Measurements from ENCODE around the gene STXBP1. TPM values are rescaled to one million over a fixed set of nuclear protein-coding genes. Genes with fewer than 3 reads are reported as not detected.
A peak's percentile ranks its signal among the peaks of the same experiment; 100 is the strongest.

STXBP1 gene
- total and polyA plus RNA-seq, 2 of the 13 experiments (the other 11 are each of a cell fraction or from before 2014, with no cell fraction given), result 2.9 TPM

DNA sequence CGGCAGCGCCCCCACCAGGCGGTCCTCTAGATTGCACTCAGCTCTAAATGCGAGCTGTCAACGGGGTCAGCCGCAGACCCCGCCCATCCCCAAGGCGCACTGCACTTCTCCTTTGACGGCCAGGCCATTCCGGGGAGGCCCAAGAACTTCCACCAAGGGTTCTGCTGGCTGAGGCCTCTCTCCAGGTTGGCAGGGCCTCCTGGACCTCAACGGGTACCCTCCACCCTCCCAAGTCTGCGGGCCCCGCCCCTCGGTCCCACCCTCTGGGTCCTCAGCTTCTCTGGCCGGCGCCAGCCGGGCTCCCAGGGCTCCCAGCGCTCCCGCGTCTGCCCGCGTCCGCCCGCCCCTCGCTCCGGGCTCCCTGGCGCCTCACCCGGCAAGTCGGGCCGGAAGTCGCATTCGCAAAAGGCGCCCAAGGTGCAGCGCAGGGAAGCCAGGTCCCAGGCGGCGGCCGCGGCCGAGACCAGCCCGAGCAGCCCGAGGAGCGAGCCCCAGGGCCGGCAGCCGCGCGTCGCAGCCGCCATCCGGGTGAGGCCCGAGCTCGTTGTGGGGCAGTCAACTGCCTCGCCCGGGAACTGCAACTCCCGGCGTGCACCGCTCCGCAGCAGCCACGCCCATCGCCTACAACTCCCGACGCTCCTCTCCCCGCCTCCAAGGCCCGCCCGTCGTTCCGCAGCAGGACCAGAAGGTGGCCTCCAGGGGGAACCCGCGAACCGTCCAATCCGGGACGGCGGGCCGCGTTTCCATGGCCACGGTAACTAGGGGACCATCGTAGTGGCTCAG is 122.9 kb downstream of the STXBP1 start, which contains the start of gene TOR2A (continued):
- TF ChIP-seq FUBP1 (CRISPR knock-in tag; IDR thresholded peaks at IDR 0.05; ENCODE audit: borderline replicate concordance) (no peak), KDM6A (CRISPR knock-in tag; IDR thresholded peaks at IDR 0.05; ENCODE audit: low read depth) (no peak), KDM5A (IDR thresholded peaks at IDR 0.05; ENCODE audit: borderline replicate concordance, low read length) (0 out of 2 replicates have a peak, but pooled peaks have one; percentile 54), ZBTB42 (CRISPR knock-in tag; IDR thresholded peaks at IDR 0.05) (no peak), ZNF629 (CRISPR knock-in tag; conservative IDR thresholded peaks at IDR 0.05) (no peak), HDAC2 (CRISPR knock-in tag; IDR thresholded peaks at IDR 0.05) (peak; percentile 19), ZNF354B (CRISPR knock-in tag; IDR thresholded peaks at IDR 0.05) (0 out of 2 replicates have a peak, but pooled peaks have one; percentile 23), ZSCAN20 (CRISPR knock-in tag; IDR thresholded peaks at IDR 0.05; ENCODE audit: borderline replicate concordance) (no peak), JARID2 (CRISPR knock-in tag; IDR thresholded peaks at IDR 0.05; ENCODE audit: insufficient replicate concordance) (no peak), FOSL2 (CRISPR knock-in tag; IDR thresholded peaks at IDR 0.05) (peak; percentile 13), ZFYVE20 (CRISPR knock-in tag; IDR thresholded peaks at IDR 0.05; ENCODE audit: borderline replicate concordance, low read depth) (no peak), MBD4 (IDR thresholded peaks at IDR 0.05; ENCODE audit: borderline replicate concordance, low read length) (no peak), KAT7 (CRISPR knock-in tag; IDR thresholded peaks at IDR 0.05; ENCODE audit: borderline replicate concordance) (no peak), KLF11 (CRISPR knock-in tag; IDR thresholded peaks at IDR 0.05) (no peak), BATF2 (CRISPR knock-in tag; IDR thresholded peaks at IDR 0.05) (no peak), FOXP4 (CRISPR knock-in tag; IDR thresholded peaks at IDR 0.05) (0 out of 2 replicates have a peak, but pooled peaks have one; percentile 21), KAT8 (CRISPR knock-in tag; IDR thresholded peaks at IDR 0.05) (peak; percentile 38; the same call in 1 of the 2 replicates), FOXJ3 (CRISPR knock-in tag; IDR thresholded peaks at IDR 0.05; ENCODE audit: borderline replicate concordance) (no peak), KDM3A (CRISPR knock-in tag; IDR thresholded peaks at IDR 0.05; ENCODE audit: low read depth) (0 out of 2 replicates have a peak, but pooled peaks have one; percentile 57), JUND (CRISPR knock-in tag; IDR thresholded peaks at IDR 0.05) (0 out of 2 replicates have a peak, but pooled peaks have one; percentile 21), NR1H2 (CRISPR knock-in tag; IDR thresholded peaks at IDR 0.05; ENCODE audit: borderline replicate concordance, low read depth) (no peak), ZNF720 (CRISPR knock-in tag; IDR thresholded peaks at IDR 0.05) (no peak), POLR2G (IDR thresholded peaks at IDR 0.05; ENCODE audit: low read depth, low read length) (peak; percentile 75)
- TF ChIP-seq, protein P1, sequence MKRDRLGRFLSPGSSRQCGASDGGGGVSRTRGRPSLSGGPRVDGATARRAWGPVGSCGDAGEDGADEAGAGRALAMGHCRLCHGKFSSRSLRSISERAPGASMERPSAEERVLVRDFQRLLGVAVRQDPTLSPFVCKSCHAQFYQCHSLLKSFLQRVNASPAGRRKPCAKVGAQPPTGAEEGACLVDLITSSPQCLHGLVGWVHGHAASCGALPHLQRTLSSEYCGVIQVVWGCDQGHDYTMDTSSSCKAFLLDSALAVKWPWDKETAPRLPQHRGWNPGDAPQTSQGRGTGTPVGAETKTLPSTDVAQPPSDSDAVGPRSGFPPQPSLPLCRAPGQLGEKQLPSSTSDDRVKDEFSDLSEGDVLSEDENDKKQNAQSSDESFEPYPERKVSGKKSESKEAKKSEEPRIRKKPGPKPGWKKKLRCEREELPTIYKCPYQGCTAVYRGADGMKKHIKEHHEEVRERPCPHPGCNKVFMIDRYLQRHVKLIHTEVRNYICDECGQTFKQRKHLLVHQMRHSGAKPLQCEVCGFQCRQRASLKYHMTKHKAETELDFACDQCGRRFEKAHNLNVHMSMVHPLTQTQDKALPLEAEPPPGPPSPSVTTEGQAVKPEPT (CRISPR knock-in tag; IDR thresholded peaks at IDR 0.05; ENCODE audit: low read depth), result peak; percentile 79; the same call in 1 of the 2 replicates

Data from HepG2 (cell line).